ES-I3 (cell line): ENCODE measurements around the gene LMO7.

Experiments used
- H3K36me3 ChIP-seq: 2 replicates; pipeline ENCODE4 v1.6.1; 2013; ENCODE audit warnings: mild to moderate bottlenecking, low read length, control low read depth, moderate library complexity; ENCODE audit not compliant: insufficient read depth
- H3K4me1 ChIP-seq: 2 replicates; pipeline ENCODE4 v1.6.1; 2013; ENCODE audit warnings: mild to moderate bottlenecking, control low read depth, low read length; ENCODE audit not compliant: insufficient read depth
- H3K9ac ChIP-seq: 2 replicates; pipeline ENCODE4 v1.6.1; 2013; ENCODE audit warnings: low read depth, mild to moderate bottlenecking, low read length, moderate library complexity
- H3K9me3 ChIP-seq: 2 replicates; pipeline ENCODE4 v1.6.1; 2013; ENCODE audit warnings: mild to moderate bottlenecking, low read length, moderate library complexity; ENCODE audit not compliant: control insufficient read depth, insufficient read depth

Gene LMO7

DNA sequence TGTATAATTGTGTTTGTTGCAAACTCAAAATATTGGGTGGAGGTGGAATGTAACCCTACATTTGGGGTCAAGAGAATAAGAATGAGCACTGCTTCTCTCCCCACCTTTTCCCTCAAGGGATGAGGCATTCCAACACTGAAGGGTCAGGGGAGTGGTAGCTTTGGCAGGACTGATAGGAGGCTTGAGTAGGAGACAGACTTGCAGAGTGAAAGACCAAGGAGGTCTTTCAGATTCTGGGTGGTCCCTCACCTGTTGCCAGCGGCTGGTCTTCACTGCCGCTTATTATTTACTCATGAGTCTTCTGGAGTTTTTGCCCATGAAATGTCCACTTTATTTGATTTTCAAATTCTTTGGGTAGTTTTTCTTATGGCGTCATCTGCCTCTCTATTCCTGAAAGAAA is 118.8 kb downstream of the LMO7 start:
- Histone ChIP-seq H3K9ac (no peak overlapping the region), H3K4me1 (no peaks in the 10 kb centered on the region), H3K36me3 (no peaks in the 10 kb centered on the region), H3K9me3 (peaks cover 2% of the 10 kb centered on the region)

GRCh38 chr13:75757336-75757735 is 121.2 kb downstream of the LMO7 start:
- Histone ChIP-seq H3K4me1 (no peaks in the 10 kb centered on the region), H3K36me3 (no peaks in the 10 kb centered on the region), H3K9me3 (peaks cover 2% of the 10 kb centered on the region), H3K9ac (no peak overlapping the region)

DNA sequence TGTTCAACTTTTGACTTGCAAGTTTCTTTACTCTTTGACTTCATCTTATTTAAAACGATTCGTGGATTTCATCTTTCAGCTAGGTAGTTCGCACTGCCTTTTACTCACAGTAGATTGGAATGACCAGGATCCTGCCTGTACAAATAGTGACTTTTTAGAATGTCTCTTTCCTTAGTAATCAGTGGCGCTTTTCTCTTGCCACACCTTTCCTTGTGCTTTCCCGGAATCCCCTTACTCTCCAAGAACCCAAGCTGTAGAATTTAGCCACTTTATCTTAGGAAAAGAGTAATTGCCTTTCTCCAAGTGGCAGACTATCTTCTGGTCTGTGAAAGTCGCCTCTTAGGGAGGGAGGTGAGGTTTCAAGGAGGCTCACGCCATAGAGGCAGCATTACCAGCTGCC is 123.4 kb downstream of the LMO7 start:
- Histone ChIP-seq H3K36me3 (no peaks in the 10 kb centered on the region), H3K4me1 (no peaks in the 10 kb centered on the region), H3K9ac (no peak overlapping the region), H3K9me3 (no peaks in the 10 kb centered on the region; the same call in 1 of the 2 replicates)

GRCh38 chr13:75760131-75761021 is 124.2 kb downstream of the LMO7 start:
- no peaks in the 10 kb centered on the region for H3K36me3 ChIP-seq
- no peaks in the 10 kb centered on the region for H3K4me1 ChIP-seq
- no peaks in the 10 kb centered on the region for H3K9me3 ChIP-seq
- no peak overlapping the region for H3K9ac ChIP-seq

DNA sequence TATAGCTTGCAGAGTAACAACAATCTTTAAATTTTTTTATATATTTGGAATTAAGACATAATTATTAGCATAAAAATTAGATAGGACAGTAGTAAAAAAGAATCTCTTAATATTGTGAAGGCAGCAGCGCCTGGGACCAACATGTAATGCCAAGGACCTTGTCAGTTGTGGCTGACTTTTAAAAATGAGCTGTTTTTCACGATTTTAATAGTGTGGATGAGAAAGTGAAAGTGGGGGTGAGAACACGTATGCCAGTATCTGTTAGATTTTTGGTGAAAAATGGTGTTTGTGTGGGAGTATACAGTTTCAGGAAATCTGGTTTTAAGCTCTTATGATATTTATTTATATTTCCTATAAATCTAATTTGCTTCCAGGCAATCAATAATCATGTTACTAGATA is 125.2 kb downstream of the LMO7 start:
- H3K36me3 ChIP-seq = no peaks in the 10 kb centered on the region
- H3K4me1 ChIP-seq = no peaks in the 10 kb centered on the region
- no peak overlapping the region for H3K9ac ChIP-seq
- H3K9me3 ChIP-seq = no peaks in the 10 kb centered on the region

GRCh38 chr13:75762076-75762937 is 126.2 kb downstream of the LMO7 start:
- no peaks in the 10 kb centered on the region for H3K36me3 ChIP-seq
- H3K4me1 ChIP-seq = no peaks in the 10 kb centered on the region
- H3K9me3 ChIP-seq = no peaks in the 10 kb centered on the region
- no peak overlapping the region for H3K9ac ChIP-seq

GRCh38 chr13:75762955-75763354 is 126.8 kb downstream of the LMO7 start:
- Histone ChIP-seq H3K36me3 (no peaks in the 10 kb centered on the region), H3K9ac (no peak overlapping the region), H3K9me3 (no peaks in the 10 kb centered on the region), H3K4me1 (no peaks in the 10 kb centered on the region)

DNA sequence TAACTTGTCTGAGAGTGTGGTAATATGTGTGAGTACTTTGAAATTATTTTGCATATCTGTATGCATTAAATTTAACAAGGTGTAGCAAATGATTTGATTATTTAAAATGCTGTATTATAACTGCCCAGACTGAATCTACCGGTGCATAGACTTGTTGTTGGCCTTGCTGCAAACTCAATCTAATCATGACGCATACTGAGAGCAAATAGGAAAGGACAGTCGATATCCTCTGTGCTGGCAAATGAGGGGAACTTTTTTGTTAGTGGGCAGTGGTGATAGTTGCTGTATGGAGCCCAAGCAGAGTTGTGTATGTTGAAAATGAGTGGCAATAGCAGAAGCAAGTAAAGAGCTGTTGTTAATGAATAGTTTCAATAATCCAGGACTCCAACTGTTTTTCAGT is 127.4 kb downstream of the LMO7 start:
- Histone ChIP-seq H3K9ac (no peak overlapping the region), H3K4me1 (no peaks in the 10 kb centered on the region), H3K9me3 (no peaks in the 10 kb centered on the region), H3K36me3 (no peaks in the 10 kb centered on the region)

- H3K36me3 ChIP-seq = no peaks in the 10 kb centered on the region
- H3K4me1 ChIP-seq = no peaks in the 10 kb centered on the region
Measured at GRCh38 chr13:75764251-75764925, 128.3 kb downstream of the LMO7 start.

DNA sequence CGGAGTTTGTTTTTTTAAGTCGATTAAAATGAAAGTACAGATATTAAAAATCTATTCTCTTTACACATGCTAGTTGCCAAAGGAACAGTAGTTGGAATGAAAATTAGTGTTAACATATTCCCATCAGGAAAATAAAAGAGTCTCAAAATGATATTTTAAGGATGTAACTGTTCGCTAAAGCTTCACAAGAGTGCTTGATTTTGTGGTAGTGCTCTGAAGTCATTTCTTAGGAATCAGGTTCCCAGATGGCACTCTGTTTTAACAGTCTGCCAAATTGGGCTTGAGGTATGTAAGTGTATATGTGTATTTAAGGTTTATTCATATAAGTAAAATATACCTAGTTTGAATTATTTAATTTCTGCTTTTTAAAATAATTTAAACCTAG is 128.8 kb downstream of the LMO7 start:
- Histone ChIP-seq H3K36me3 (no peaks in the 10 kb centered on the region), H3K4me1 (no peaks in the 10 kb centered on the region), H3K9me3 (no peaks in the 10 kb centered on the region), H3K9ac (no peak overlapping the region)

More at GRCh38 chr13:75764251-75764925, 128.3 kb downstream of the LMO7 start:
- no peak overlapping the region for H3K9ac ChIP-seq
- H3K9me3 ChIP-seq = no peaks in the 10 kb centered on the region

DNA sequence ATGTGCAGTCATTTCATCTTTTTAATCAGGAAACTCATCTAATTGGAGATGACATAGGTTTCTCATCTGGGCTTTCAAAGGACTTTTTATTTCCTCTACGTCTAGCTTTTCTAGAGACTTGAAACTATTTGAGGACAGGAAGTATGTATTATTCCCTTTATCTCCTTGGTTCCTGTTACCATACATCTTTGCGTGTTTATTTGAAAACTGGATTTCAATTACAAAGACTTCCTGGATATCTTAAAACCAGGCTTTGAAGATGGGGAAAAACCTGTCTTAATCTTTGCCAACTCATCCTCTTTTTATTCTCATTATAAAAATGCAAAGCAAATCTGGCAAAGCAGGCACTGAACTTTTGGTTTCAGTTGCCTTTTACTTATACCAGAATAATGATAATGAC is 130.5 kb downstream of the LMO7 start:
- H3K36me3 ChIP-seq = no peaks in the 10 kb centered on the region
- H3K9ac ChIP-seq = no peak overlapping the region
- H3K4me1 ChIP-seq = no peaks in the 10 kb centered on the region
- H3K9me3 ChIP-seq = no peaks in the 10 kb centered on the region

- Histone ChIP-seq H3K9ac (no peak overlapping the region), H3K36me3 (no peaks in the 10 kb centered on the region; the same call in 1 of the 2 replicates), H3K9me3 (no peaks in the 10 kb centered on the region), H3K4me1 (no peaks in the 10 kb centered on the region)
Measured at GRCh38 chr13:75769141-75769905, 133.2 kb downstream of the LMO7 start.

DNA sequence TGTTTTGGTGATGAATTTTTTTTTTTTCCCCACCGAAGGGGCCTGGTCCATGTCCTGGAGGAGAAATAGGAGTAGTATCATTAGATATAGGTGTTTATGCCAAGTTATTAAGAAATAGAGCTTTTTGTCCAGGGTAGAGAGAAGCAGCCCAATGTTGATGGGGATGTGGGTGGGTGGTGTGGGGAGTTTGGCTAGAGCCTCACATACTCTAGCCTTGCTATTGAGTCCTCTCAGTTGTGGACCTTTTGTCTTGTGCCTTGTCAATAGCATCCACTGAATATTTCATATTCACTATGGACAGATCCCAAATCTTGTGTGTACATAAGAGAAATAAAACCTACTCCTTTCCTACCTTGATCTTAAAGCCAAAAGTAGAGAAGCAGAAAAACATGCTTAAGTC is 134.0 kb downstream of the LMO7 start:
- Histone ChIP-seq H3K9me3 (no peaks in the 10 kb centered on the region), H3K9ac (no peak overlapping the region), H3K4me1 (no peaks in the 10 kb centered on the region), H3K36me3 (no peaks in the 10 kb centered on the region; the same call in 1 of the 2 replicates)

DNA sequence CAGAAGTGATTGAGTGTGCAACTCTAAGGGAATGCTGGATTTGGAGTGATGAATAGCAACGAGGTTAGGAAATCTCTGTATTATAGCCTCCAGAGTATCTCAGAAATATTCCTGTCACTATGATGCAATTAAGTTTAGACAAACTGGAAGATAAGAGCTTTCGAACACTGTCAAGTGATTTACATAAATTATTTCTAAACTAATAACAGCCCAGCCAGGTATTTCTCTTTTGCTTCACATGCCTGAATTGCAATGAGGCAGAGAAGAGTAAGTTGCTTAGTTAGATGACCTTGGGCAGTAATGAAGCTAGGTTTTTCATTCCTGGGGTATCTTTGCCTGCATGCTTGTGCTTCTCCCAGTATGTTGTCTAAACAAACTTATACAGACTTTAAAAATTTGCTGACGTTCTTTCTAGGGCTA is 134.5 kb downstream of the LMO7 start:
- H3K9me3 ChIP-seq = no peaks in the 10 kb centered on the region
- H3K9ac ChIP-seq = no peak overlapping the region
- H3K36me3 ChIP-seq = no peaks in the 10 kb centered on the region; the same call in 1 of the 2 replicates
- no peaks in the 10 kb centered on the region for H3K4me1 ChIP-seq
